CD8-positive, alpha-beta memory T cell (primary cell): ENCODE data around the gene PPP1R36. TPM values are rescaled to one million over a fixed set of nuclear protein-coding genes. Genes with fewer than 3 reads are reported as not detected.

ENCODE experiments used
- CTCF ChIA-PET: fragments of 350-600 bp; sonication (Branson Sonifier 250); formaldehyde crosslinking; loops from one replicate; lab custom pipeline; 2021; ENCODE audit warnings: antibody characterized with exemption; lab: Charles Lee
- POLR2A ChIA-PET: fragments of 350-600 bp; sonication (Branson Sonifier 250); formaldehyde crosslinking; loops from one replicate; lab custom pipeline; 2021; ENCODE audit warnings: antibody characterized with exemption; lab: Charles Lee
- DNase-seq, 5 donors: peaks; one replicate each; pipeline versions ENCODE4 v3.0.0 to v3.0.0-alpha.2; 2020 to 2022; ENCODE audit warnings: mixed read lengths in 1 of 5
- H3K27ac ChIP-seq: one replicate; pipeline ENCODE4 v1.7.0; 2013; ENCODE audit warnings: low read depth, mild to moderate bottlenecking, low read length, moderate library complexity
- H3K27me3 ChIP-seq: 2 replicates; pipeline ENCODE4 v1.7.0; 2013; ENCODE audit warnings: low read length, mild to moderate bottlenecking; ENCODE audit not compliant: insufficient read depth, poor library complexity, severe bottlenecking
- H3K36me3 ChIP-seq: 2 replicates; pipeline ENCODE4 v1.7.0; 2013; ENCODE audit warnings: mild to moderate bottlenecking, low read length, moderate library complexity; ENCODE audit not compliant: insufficient read depth
- H3K4me1 ChIP-seq: 2 replicates; pipeline ENCODE4 v1.7.0; 2013; ENCODE audit warnings: mild to moderate bottlenecking, low read length, moderate library complexity; ENCODE audit not compliant: insufficient read depth
- H3K4me3 ChIP-seq: 2 replicates; pipeline ENCODE4 v1.7.0; 2013; ENCODE audit warnings: mild to moderate bottlenecking, low read length
- H3K9me3 ChIP-seq: 2 replicates; pipeline ENCODE4 v1.7.0; 2013; ENCODE audit warnings: mild to moderate bottlenecking, low read length
- H3K27ac Mint-ChIP-seq, 8 donors: one replicate each; pipeline ENCODE4 v1.8.0; 2020 to 2021; ENCODE audit warnings: mixed read lengths in 8 of 8, mild to moderate bottlenecking in 6 of 8, inconsistent platforms in 3 of 8, moderate library complexity in 3 of 8
- H3K27me3 Mint-ChIP-seq, 2 donors: one replicate each; pipeline ENCODE4 v1.8.0; 2020 to 2021; ENCODE audit warnings: mixed read lengths in 2 of 2, mild to moderate bottlenecking in 1 of 2, moderate library complexity in 1 of 2
- H3K36me3 Mint-ChIP-seq, 3 donors: one replicate each; pipeline ENCODE4 v1.8.0; 2020 to 2021; ENCODE audit warnings: mixed read lengths in 3 of 3, inconsistent platforms in 1 of 3, mild to moderate bottlenecking in 1 of 3
- H3K4me1 Mint-ChIP-seq, 3 donors: one replicate each; pipeline ENCODE4 v1.8.0; 2020 to 2021; ENCODE audit warnings: mixed read lengths in 3 of 3, inconsistent platforms in 1 of 3, mild to moderate bottlenecking in 1 of 3
- H3K4me3 Mint-ChIP-seq, 7 donors: one replicate each; pipeline ENCODE4 v1.8.0; 2020 to 2021; ENCODE audit warnings: mixed read lengths in 7 of 7, mild to moderate bottlenecking in 6 of 7, moderate library complexity in 4 of 7, inconsistent platforms in 2 of 7
- H3K9me3 Mint-ChIP-seq, 5 donors: one replicate each; pipeline ENCODE4 v1.8.0; 2020 to 2022; ENCODE audit warnings: mixed read lengths in 5 of 5, mild to moderate bottlenecking in 3 of 5, moderate library complexity in 2 of 5, inconsistent platforms in 1 of 5
- polyA plus RNA-seq: library from polyadenylated mRNA; unstranded; fragments of 300-500 nt; fragmentation: Illumina TruSeq; gene quantifications from one replicate; pipeline ENCODE4 v1.2.3, GENCODE V29; 2021
- total RNA-seq, 2 experiments: library from RNA; stranded (reverse); gene quantifications; one replicate each; pipeline ENCODE4 v1.2.3, GENCODE V29; 2021

PPP1R36 gene
- total and polyA plus RNA-seq, 3 experiments from 2014 or later, result 0.22 to 0.25 (median 0.24) TPM

DNA sequence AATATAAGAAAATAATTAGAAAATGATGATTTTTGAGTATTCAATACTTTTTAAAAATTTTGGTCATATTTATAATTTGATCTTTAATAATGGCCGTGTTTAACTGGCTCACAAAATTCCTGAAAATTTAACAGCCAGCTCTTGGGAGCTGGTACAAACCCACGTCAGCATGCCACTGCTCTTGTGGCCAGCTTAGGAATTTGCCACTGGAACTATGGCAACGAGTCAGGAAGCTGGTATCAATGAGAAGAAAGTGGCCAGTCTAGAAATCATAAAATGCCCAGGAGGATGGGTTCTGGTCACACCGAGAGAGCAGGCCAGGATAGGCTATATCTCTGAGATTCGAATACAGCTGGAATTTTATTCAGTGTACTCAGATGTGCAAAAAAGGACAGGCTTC is 82.3 kb downstream of the PPP1R36 start:
- Histone ChIP-seq H3K36me3 (no peaks in the 10 kb centered on the region), H3K27ac (no peak overlapping the region), H3K27me3 (no peaks in the 10 kb centered on the region), H3K4me1 (no peaks in the 10 kb centered on the region), H3K9me3 (no peaks in the 10 kb centered on the region), H3K4me3 (no peak overlapping the region)
- Mint-ChIP-seq H3K9me3 (no peaks in the 10 kb centered on the region), H3K4me3 (no peak overlapping the region), H3K27ac (no peak overlapping the region), H3K4me1 (peaks cover 2 to 5% (median 4%) of the 10 kb centered on the region in 3 donors), H3K27me3 (peaks cover 4 to 6% of the 10 kb centered on the region in 2 donors), H3K36me3 (no peaks in the 10 kb centered on the region)
- no peak for DNase-seq
- CTCF ChIA-PET, result no interaction called here
- POLR2A ChIA-PET, result no interaction called here

DNA sequence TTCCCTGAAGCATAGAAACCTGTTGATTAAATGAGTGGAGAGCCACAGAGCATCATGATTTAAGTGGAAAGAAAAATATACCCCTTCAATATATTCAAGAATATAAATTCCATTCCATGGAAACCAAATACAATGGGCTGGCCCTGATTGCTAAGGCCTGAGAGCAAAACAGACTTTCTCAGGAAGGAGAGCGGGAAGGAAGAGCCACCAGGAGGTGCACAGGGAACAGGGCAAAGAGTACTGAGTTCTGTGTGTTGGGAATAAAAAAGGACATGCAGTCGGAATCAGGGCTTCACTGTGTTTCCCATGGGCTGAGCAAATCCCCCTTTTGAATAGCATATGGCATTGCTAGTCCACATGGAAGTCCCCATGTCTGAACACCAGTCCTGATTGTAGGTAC is 84.8 kb downstream of the PPP1R36 start:
- Mint-ChIP-seq H3K27ac (no peak overlapping the region), H3K4me1 (peaks cover 2 to 5% (median 4%) of the 10 kb centered on the region in 3 donors), H3K9me3 (no peaks in the 10 kb centered on the region), H3K36me3 (no peaks in the 10 kb centered on the region), H3K4me3 (no peak overlapping the region), H3K27me3 (peaks cover 6 to 9% of the 10 kb centered on the region in 2 donors)
- Histone ChIP-seq H3K9me3 (no peaks in the 10 kb centered on the region), H3K4me1 (no peaks in the 10 kb centered on the region), H3K4me3 (no peak overlapping the region), H3K27ac (no peak overlapping the region), H3K36me3 (no peaks in the 10 kb centered on the region), H3K27me3 (no peaks in the 10 kb centered on the region)
- no peak for DNase-seq
- POLR2A ChIA-PET, result no interaction called here
- CTCF ChIA-PET, result no interaction called here

DNA sequence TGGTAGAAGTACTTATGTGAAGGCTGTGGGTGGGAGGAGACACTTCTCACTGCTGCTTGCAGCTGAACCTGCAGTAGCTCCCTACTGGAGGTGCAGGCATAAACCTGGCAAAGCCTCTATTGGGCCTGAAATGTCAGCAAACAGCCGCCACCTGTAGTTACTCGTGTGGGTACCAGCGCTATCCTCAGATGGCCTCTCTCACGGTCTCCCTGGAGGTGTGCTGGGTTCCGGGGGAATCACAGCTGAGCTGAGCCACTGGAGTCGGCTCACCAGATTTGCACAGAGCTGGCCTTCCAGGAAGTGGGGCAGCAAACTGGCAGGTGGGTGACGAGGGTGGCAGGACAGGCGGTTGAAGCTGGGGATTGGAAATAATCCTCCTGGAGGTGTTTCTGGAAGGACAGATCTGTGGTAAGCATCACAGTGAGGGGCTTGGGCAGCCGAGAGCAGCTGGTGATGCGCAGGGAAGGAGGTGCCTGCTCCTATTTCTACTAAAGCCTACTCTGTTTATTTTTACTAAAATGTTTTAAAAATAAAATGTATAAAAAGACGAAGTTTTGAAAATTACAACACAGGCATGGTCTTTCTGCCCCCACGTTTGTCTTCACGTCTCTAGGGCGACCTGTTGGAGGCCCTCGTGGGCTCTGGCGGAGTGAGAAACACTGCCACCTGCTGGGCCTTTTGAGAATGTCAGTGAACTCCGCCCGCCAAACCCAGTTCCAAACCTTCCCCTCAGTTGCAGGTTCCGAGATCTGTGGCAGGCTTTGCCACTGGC is 86.6 kb downstream of the PPP1R36 start:
- no peak overlapping the region for H3K27ac Mint-ChIP-seq
- Histone ChIP-seq H3K36me3 (no peaks in the 10 kb centered on the region), H3K4me1 (no peaks in the 10 kb centered on the region), H3K9me3 (no peaks in the 10 kb centered on the region), H3K27ac (no peak overlapping the region), H3K27me3 (no peaks in the 10 kb centered on the region), H3K4me3 (no peak overlapping the region)
- CTCF ChIA-PET, result interaction anchor here (0.8 to 3.1 kb wide), 35 partner anchors 8 to 332 kb away, joined by 3 to 23 read pairs (median 4); partner anchors contain the start of gene HSPA2
- peaks cover 2 to 5% (median 4%) of the 10 kb centered on the region in 3 donors for H3K4me1 Mint-ChIP-seq
- H3K27me3 Mint-ChIP-seq, result peaks cover 7 to 16% of the 10 kb centered on the region in 2 donors
- H3K9me3 Mint-ChIP-seq, result no peaks in the 10 kb centered on the region
- DNase-seq, result peak; percentile 52 to 75 (median 56)
- no peaks in the 10 kb centered on the region for H3K36me3 Mint-ChIP-seq
- H3K4me3 Mint-ChIP-seq, result no peak overlapping the region
- POLR2A ChIA-PET, result no interaction called here

- H3K4me1 Mint-ChIP-seq, result peaks cover 2 to 5% (median 4%) of the 10 kb centered on the region in 3 donors
- H3K36me3 Mint-ChIP-seq, result no peaks in the 10 kb centered on the region
- ChIA-PET POLR2A (no interaction called here), CTCF (interaction anchor here (0.7 to 3.1 kb wide), 33 partner anchors 9 to 333 kb away, joined by 3 to 23 read pairs (median 4); partner anchors contain the start of gene HSPA2)
- Histone ChIP-seq H3K27ac (no peak overlapping the region), H3K4me1 (no peaks in the 10 kb centered on the region), H3K36me3 (no peaks in the 10 kb centered on the region), H3K27me3 (no peaks in the 10 kb centered on the region), H3K4me3 (no peak overlapping the region), H3K9me3 (no peaks in the 10 kb centered on the region)
- no peak overlapping the region for H3K4me3 Mint-ChIP-seq
- no peak overlapping the region for H3K27ac Mint-ChIP-seq
- no peak for DNase-seq
- peaks cover 12 to 20% of the 10 kb centered on the region in 2 donors for H3K27me3 Mint-ChIP-seq
- no peaks in the 10 kb centered on the region for H3K9me3 Mint-ChIP-seq
Measured at GRCh38 chr14:64636980-64637429, 87.2 kb downstream of the PPP1R36 start.

DNA sequence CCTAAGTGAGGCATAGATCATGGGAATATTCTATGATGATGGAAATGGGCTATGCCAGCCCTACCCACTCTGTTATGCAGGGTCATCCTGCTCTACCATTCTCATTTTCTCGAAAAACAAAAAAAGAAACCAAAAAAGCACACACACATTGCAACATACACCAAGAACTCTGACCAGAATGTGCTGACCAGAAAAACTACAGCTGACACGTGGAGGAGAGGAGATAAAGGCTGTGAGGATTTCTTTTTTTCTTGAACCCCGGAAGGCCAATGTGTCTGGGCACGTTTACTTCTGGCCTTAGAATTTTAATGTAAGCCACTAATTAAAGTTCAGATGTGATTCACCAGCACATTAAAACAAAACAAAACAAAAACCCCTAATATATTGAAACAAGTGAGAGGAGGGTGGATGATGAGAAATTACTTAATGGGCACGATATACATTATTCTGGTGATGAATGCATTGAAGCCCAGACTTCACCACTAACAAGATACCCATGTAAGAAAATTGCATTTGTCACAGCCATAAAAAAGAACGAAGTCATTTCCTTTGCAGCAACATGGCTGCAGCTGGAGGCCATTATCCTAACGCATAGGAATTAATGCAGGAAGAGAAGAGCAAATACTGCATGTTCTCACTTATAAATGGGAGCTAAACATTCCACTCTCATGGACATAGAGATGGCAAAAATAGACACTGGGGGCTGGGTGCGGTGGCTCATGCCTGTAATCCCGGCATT is 88.1 kb downstream of the PPP1R36 start:
- peaks cover 12 to 22% of the 10 kb centered on the region in 2 donors for H3K27me3 Mint-ChIP-seq
- CTCF ChIA-PET, result interaction anchor here (0.7 to 3.1 kb wide), 17 partner anchors 13 to 296 kb away, joined by 3 to 23 read pairs (median 4); partner anchors contain the start of gene HSPA2
- H3K27ac Mint-ChIP-seq, result no peak overlapping the region
- H3K36me3 Mint-ChIP-seq, result no peaks in the 10 kb centered on the region
- H3K9me3 ChIP-seq, result no peaks in the 10 kb centered on the region
- H3K9me3 Mint-ChIP-seq, result no peaks in the 10 kb centered on the region
- H3K27me3 ChIP-seq, result no peaks in the 10 kb centered on the region
- POLR2A ChIA-PET, result no interaction called here
- no peaks in the 10 kb centered on the region for H3K36me3 ChIP-seq
- no peak overlapping the region for H3K4me3 Mint-ChIP-seq
- H3K4me1 ChIP-seq, result no peaks in the 10 kb centered on the region
- no peak for DNase-seq
- peaks cover 2 to 5% (median 4%) of the 10 kb centered on the region in 3 donors for H3K4me1 Mint-ChIP-seq
- no peak overlapping the region for H3K4me3 ChIP-seq
- no peak overlapping the region for H3K27ac ChIP-seq

GRCh38 chr14:64638625-64639024 is 88.9 kb downstream of the PPP1R36 start:
- H3K27ac Mint-ChIP-seq, result no peak overlapping the region
- no peaks in the 10 kb centered on the region for H3K4me1 ChIP-seq
- no peaks in the 10 kb centered on the region for H3K36me3 ChIP-seq
- no peaks in the 10 kb centered on the region for H3K9me3 ChIP-seq
- peaks cover 0 to 3% (median 0%) of the 10 kb centered on the region in 3 donors for H3K36me3 Mint-ChIP-seq
- H3K27me3 ChIP-seq, result no peaks in the 10 kb centered on the region
- no peak for DNase-seq
- no peak overlapping the region for H3K4me3 ChIP-seq
- peaks cover 2 to 5% (median 4%) of the 10 kb centered on the region in 3 donors for H3K4me1 Mint-ChIP-seq
- H3K27ac ChIP-seq, result no peak overlapping the region
- ChIA-PET CTCF (no interaction called here), POLR2A (no interaction called here)
- H3K9me3 Mint-ChIP-seq, result peaks cover 0 to 5% (median 0%) of the 10 kb centered on the region in 5 donors
- peaks cover 12 to 26% of the 10 kb centered on the region in 2 donors for H3K27me3 Mint-ChIP-seq
- H3K4me3 Mint-ChIP-seq, result no peak overlapping the region
